Measurements from ENCODE around the gene LRRFIP1. TPM values are rescaled to one million over a fixed set of nuclear protein-coding genes. Genes with fewer than 3 reads are reported as not detected.
A peak's percentile ranks its signal among the peaks of the same experiment; 100 is the strongest.

LRRFIP1 gene
- total RNA-seq, 6 experiments from 2014 or later, result 90.6 to 107 (median 102) TPM

DNA sequence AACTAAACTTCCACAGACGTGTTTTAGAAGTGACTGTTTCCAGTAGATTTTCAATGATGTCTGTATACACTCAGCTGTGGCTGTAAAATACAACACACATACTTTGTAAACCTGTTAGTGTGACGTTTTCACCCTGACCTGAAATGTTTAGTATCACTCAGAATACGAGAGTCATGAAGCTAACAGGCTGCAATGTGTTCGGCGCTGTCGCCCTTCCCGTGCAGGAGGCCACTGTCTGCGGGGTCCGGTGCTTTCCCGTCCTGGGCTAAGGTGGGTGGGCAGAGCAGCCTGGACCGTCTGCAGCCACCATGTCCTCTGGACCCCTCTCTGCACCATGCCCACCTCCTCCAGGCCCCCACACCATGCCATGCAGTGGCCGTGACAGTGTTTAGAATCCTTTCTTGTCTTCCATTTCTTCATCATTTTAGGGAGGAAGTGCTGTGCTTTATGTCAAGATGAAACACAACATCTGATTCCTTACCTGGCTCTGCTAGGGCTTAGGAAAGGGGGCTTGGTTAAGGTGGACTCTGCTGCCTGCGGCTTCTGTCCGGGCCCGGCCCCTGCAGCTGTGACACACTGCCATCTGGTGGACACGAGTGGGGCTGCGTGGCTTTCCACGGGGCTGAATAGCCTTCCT is 117.3 kb downstream of the LRRFIP1 start:
- peaks cover 3% of the 10 kb centered on the region; the same call in 1 of the 2 replicates for H3K27me3 Mint-ChIP-seq (ENCODE audit: insufficient read depth)
- TF ChIP-seq, protein P1, sequence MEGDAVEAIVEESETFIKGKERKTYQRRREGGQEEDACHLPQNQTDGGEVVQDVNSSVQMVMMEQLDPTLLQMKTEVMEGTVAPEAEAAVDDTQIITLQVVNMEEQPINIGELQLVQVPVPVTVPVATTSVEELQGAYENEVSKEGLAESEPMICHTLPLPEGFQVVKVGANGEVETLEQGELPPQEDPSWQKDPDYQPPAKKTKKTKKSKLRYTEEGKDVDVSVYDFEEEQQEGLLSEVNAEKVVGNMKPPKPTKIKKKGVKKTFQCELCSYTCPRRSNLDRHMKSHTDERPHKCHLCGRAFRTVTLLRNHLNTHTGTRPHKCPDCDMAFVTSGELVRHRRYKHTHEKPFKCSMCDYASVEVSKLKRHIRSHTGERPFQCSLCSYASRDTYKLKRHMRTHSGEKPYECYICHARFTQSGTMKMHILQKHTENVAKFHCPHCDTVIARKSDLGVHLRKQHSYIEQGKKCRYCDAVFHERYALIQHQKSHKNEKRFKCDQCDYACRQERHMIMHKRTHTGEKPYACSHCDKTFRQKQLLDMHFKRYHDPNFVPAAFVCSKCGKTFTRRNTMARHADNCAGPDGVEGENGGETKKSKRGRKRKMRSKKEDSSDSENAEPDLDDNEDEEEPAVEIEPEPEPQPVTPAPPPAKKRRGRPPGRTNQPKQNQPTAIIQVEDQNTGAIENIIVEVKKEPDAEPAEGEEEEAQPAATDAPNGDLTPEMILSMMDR (IDR thresholded peaks at IDR 0.05), result peak; percentile 98
- no peak overlapping the region for H3K4me3 Mint-ChIP-seq
- peaks cover 7% of the 10 kb centered on the region for H3K36me3 Mint-ChIP-seq (ENCODE audit: low read depth)
- H3K9me3 Mint-ChIP-seq, result no peaks in the 10 kb centered on the region
- DNase-seq, result peak; percentile 43
- H3K27ac Mint-ChIP-seq, result peak overlapping the region; percentile 76
- peaks cover 26% of the 10 kb centered on the region for H3K4me1 Mint-ChIP-seq (ENCODE audit: low read depth)

DNA sequence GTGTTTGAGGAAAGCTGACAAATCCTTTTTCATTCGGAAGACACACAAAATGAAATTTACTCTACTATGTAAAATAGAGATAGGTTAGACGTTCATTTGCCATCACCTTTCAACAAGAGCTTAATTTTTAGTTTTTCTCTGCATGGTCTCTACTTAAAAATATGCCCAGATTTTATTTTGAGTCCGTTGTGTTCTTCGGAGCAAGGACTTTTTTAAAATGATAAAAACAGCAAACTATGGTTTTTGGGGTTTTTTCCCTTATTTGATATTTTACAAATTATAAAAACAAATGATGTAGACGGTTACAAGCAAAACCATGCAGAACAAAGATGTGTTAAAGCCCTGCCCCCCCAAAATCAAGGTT is 117.8 kb downstream of the LRRFIP1 start:
- H3K27ac Mint-ChIP-seq, result peak overlapping the region; percentile 76; the same call in 1 of the 2 replicates
- TF ChIP-seq, protein P1 (IDR thresholded peaks at IDR 0.05), result no peak; the same call in 1 of the 2 replicates
- no peak for DNase-seq

GRCh38 chr2:237746302-237747080 is 119.1 kb downstream of the LRRFIP1 start:
- Mint-ChIP-seq H3K27me3 (ENCODE audit: insufficient read depth) (peaks cover 2% of the 10 kb centered on the region; the same call in 1 of the 2 replicates), H3K9me3 (no peaks in the 10 kb centered on the region), H3K4me3 (no peak overlapping the region), H3K4me1 (ENCODE audit: low read depth) (peaks cover 26% of the 10 kb centered on the region), H3K27ac (no peak overlapping the region), H3K36me3 (ENCODE audit: low read depth) (peaks cover 16% of the 10 kb centered on the region)
- DNase-seq, result no peak
- TF ChIP-seq, protein P1 (IDR thresholded peaks at IDR 0.05), result no peak

More for the DNA sequence above, 117.8 kb downstream of the LRRFIP1 start:
- Mint-ChIP-seq H3K27me3 (ENCODE audit: insufficient read depth) (peaks cover 3% of the 10 kb centered on the region; the same call in 1 of the 2 replicates), H3K9me3 (no peaks in the 10 kb centered on the region), H3K36me3 (ENCODE audit: low read depth) (peaks cover 10% of the 10 kb centered on the region), H3K4me3 (no peak overlapping the region), H3K4me1 (ENCODE audit: low read depth) (peaks cover 26% of the 10 kb centered on the region)

GRCh38 chr2:237747189-237747588 is 119.8 kb downstream of the LRRFIP1 start:
- Mint-ChIP-seq H3K9me3 (no peaks in the 10 kb centered on the region), H3K36me3 (ENCODE audit: low read depth) (peaks cover 20% of the 10 kb centered on the region), H3K27ac (no peak overlapping the region), H3K27me3 (ENCODE audit: insufficient read depth) (peaks cover 2% of the 10 kb centered on the region; the same call in 1 of the 2 replicates), H3K4me1 (ENCODE audit: low read depth) (peaks cover 26% of the 10 kb centered on the region), H3K4me3 (no peak overlapping the region)
- TF ChIP-seq, protein P1 (IDR thresholded peaks at IDR 0.05), result no peak
- no peak for DNase-seq

DNA sequence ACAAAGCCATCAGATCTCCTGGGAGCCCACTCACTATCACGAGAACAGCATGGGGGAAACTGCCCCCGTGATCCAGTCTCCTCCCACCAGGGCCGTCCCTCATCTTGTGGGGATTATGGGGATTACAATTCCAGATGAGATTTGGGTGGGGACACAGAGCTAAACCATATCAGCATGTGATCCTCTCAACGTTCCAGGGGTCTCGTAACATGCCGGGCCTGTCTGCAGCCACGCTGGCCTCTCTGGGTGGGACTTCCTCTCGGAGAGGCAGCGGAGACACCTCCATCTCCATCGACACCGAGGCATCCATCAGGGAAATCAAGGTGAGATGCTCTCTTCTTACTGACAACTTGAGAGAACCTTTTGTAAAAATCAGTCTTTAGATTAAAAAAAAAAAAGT is 121.6 kb downstream of the LRRFIP1 start:
- no peak for DNase-seq
- Mint-ChIP-seq H3K36me3 (ENCODE audit: low read depth) (peaks cover 31% of the 10 kb centered on the region), H3K4me1 (ENCODE audit: low read depth) (peaks cover 21% of the 10 kb centered on the region)

More for the DNA sequence above, 121.6 kb downstream of the LRRFIP1 start:
- TF ChIP-seq, protein P1 (IDR thresholded peaks at IDR 0.05), result no peak
- Mint-ChIP-seq H3K9me3 (no peaks in the 10 kb centered on the region), H3K27ac (no peak overlapping the region), H3K27me3 (ENCODE audit: insufficient read depth) (no peaks in the 10 kb centered on the region), H3K4me3 (no peak overlapping the region)

Data from HFFc6 (cell line).